Liver (tissue), 9 donors: Measurements from ENCODE around the gene OR6T1. TPM values are rescaled to one million over a fixed set of nuclear protein-coding genes. Genes with fewer than 3 reads are reported as not detected.

Experiments
- DNase-seq: peaks from one replicate; pipeline ENCODE4 v3.0.0-alpha.2; 2017; ENCODE audit warnings: low spot score
- H3K27ac ChIP-seq, 2 donors: one replicate each; pipeline ENCODE4 v1.7.0; 2013; ENCODE audit warnings: inconsistent platforms in 2 of 2, low read length in 2 of 2, control low read depth in 1 of 2, low read depth in 1 of 2, mild to moderate bottlenecking in 1 of 2
- H3K27me3 ChIP-seq, 4 donors: one replicate each; pipeline versions ENCODE4 v1.6.1 to v1.7.0; 2013; ENCODE audit warnings: low read length in 3 of 4, inconsistent platforms in 1 of 4, mild to moderate bottlenecking in 1 of 4, moderate library complexity in 1 of 4; ENCODE audit not compliant: control insufficient read depth in 4 of 4, insufficient read depth in 4 of 4
- H3K36me3 ChIP-seq, 4 donors: one replicate each; pipeline versions ENCODE4 v1.6.1 to v1.7.0; 2013; ENCODE audit warnings: low read length in 3 of 4, mild to moderate bottlenecking in 3 of 4, low read depth in 1 of 4, moderate library complexity in 1 of 4; ENCODE audit not compliant: control insufficient read depth in 4 of 4, insufficient read depth in 3 of 4
- H3K4me1 ChIP-seq, 4 donors: one replicate each; pipeline versions ENCODE4 v1.6.1 to v1.7.0; 2013; ENCODE audit warnings: low read length in 3 of 4, mild to moderate bottlenecking in 3 of 4, moderate library complexity in 1 of 4; ENCODE audit not compliant: control insufficient read depth in 4 of 4, insufficient read depth in 4 of 4
- H3K4me3 ChIP-seq, 3 donors: one replicate each; pipeline versions ENCODE4 v1.6.1 to v1.7.0; 2013; ENCODE audit warnings: low read length in 3 of 3, control low read depth in 1 of 3, low read depth in 1 of 3, mild to moderate bottlenecking in 1 of 3
- H3K9ac ChIP-seq, 2 donors: one replicate each; pipeline ENCODE4 v1.7.0; 2013; ENCODE audit warnings: low read length in 2 of 2, mild to moderate bottlenecking in 2 of 2, moderate library complexity in 2 of 2, control low read depth in 1 of 2, low read depth in 1 of 2
- H3K9me3 ChIP-seq, 4 donors: one replicate each; pipeline versions ENCODE4 v1.6.1 to v1.7.0; 2013; ENCODE audit warnings: low read length in 3 of 4; ENCODE audit not compliant: control insufficient read depth in 4 of 4
- ATF3 ChIP-seq: IDR thresholded peaks from 2 replicates; pipeline ENCODE4 v1.6.1; 2016; ENCODE audit warnings: antibody characterized with exemption
- CTCF ChIP-seq: fragments of 150-350 bp; IDR thresholded peaks from 2 replicates; pipeline ENCODE4 v1.5.1; 2017; ENCODE audit warnings: improper control_type of control experiment, low read depth, low read length; ENCODE audit not compliant: missing input control
- EGR1 ChIP-seq, 2 donors: IDR thresholded peaks; 2 replicates each; pipeline ENCODE4 v1.6.1; 2016 to 2018; ENCODE audit warnings: antibody characterized with exemption in 2 of 2, low read depth in 2 of 2
- FOXA2 ChIP-seq: IDR thresholded peaks from 2 replicates; pipeline ENCODE4 v1.6.1; 2016; ENCODE audit warnings: antibody characterized with exemption
- GABPA ChIP-seq, 2 donors: IDR thresholded peaks in 1 of 2; conservative IDR thresholded peaks in 1 of 2; 2 replicates each; pipeline ENCODE4 v1.6.1; 2016; ENCODE audit warnings: antibody characterized with exemption in 2 of 2, mild to moderate bottlenecking in 1 of 2, moderate library complexity in 1 of 2
- HNF4A ChIP-seq, 2 donors: conservative IDR thresholded peaks; 2 replicates each; pipeline ENCODE4 v1.6.1; 2016; ENCODE audit warnings: antibody characterized with exemption in 2 of 2, mild to moderate bottlenecking in 2 of 2
- HNF4G ChIP-seq: IDR thresholded peaks from 2 replicates; pipeline ENCODE4 v1.6.1; 2016; ENCODE audit warnings: antibody characterized with exemption
- JUND ChIP-seq, 2 donors: IDR thresholded peaks; 2 replicates each; pipeline ENCODE4 v1.6.1; 2016; ENCODE audit warnings: antibody characterized with exemption in 2 of 2
- MAX ChIP-seq: IDR thresholded peaks from 2 replicates; pipeline ENCODE4 v1.6.1; 2016; ENCODE audit warnings: antibody characterized with exemption
- NR2F2 ChIP-seq: IDR thresholded peaks from 2 replicates; pipeline ENCODE4 v1.6.1; 2016; ENCODE audit warnings: antibody characterized with exemption
- RXRA ChIP-seq, 2 donors: IDR thresholded peaks; 2 replicates each; pipeline ENCODE4 v1.6.1; 2017 to 2018; ENCODE audit warnings: antibody characterized with exemption in 2 of 2, mild to moderate bottlenecking in 1 of 2
- TAF1 ChIP-seq: conservative IDR thresholded peaks from 2 replicates; pipeline ENCODE4 v1.6.1; 2016; ENCODE audit warnings: antibody characterized with exemption, mild to moderate bottlenecking
- WGBS: extraction: QIAGEN DNeasy Blood & Tissue Kit; methylation state at CpG from one replicate; pipeline ENCODE4 v1.1.7; 2013; 5-methylcytosine and 5-hydroxymethylcytosine counted together
- polyA plus RNA-seq, 2 donors: library from polyadenylated mRNA; stranded (reverse) in 1 of 2; unstranded in 1 of 2; fragments of 200-250 nt in 1 of 2; fragments of >200 nt in 1 of 2; fragmentation: Nextera tagmentation in 1 of 2; extraction: Ambion mirVana in 1 of 2; gene quantifications; one replicate each; pipeline versions ENCODE4 v1.2.1 to v1.2.3, GENCODE V29; 2013 to 2015
- total RNA-seq, 2 donors: library from RNA; depleted of rRNA; stranded (reverse); fragments of >200 nt; gene quantifications; one replicate each; pipeline ENCODE4 v1.2.3, GENCODE V29; 2014
- TF ChIP-seq, protein P1 (sequence below): IDR thresholded peaks from 2 replicates; pipeline ENCODE4 v1.6.1; 2016; ENCODE audit warnings: antibody characterized with exemption, mild to moderate bottlenecking
- TF ChIP-seq, protein P2 (sequence below): IDR thresholded peaks from 2 replicates; pipeline ENCODE4 v1.6.1; 2016; ENCODE audit warnings: antibody characterized with exemption
- donor health status: healthy.
- donor health status: healthy.
- donor health status: healthy.
- donor health status: healthy.
- donor health status: healthy.

Gene OR6T1
- total and polyA plus RNA-seq, 4 donors = not detected

GRCh38 chr11:123956752-123957151 lies 13.1 kb upstream of the OR6T1 start:
- no peak overlapping the region for H3K9ac ChIP-seq
- H3K27ac ChIP-seq = no peak overlapping the region
- TF ChIP-seq RXRA (IDR thresholded peaks at IDR 0.05) (no peak), TAF1 (no peak), HNF4A (conservative IDR thresholded peaks at IDR 0.05) (no peak), EGR1 (IDR thresholded peaks at IDR 0.05; ENCODE audit: low read depth in 2 of 2) (no peak), FOXA2 (no peak), MAX (no peak), ATF3 (no peak), JUND (IDR thresholded peaks at IDR 0.05) (no peak), HNF4G (no peak)
- TF ChIP-seq, protein P1, sequence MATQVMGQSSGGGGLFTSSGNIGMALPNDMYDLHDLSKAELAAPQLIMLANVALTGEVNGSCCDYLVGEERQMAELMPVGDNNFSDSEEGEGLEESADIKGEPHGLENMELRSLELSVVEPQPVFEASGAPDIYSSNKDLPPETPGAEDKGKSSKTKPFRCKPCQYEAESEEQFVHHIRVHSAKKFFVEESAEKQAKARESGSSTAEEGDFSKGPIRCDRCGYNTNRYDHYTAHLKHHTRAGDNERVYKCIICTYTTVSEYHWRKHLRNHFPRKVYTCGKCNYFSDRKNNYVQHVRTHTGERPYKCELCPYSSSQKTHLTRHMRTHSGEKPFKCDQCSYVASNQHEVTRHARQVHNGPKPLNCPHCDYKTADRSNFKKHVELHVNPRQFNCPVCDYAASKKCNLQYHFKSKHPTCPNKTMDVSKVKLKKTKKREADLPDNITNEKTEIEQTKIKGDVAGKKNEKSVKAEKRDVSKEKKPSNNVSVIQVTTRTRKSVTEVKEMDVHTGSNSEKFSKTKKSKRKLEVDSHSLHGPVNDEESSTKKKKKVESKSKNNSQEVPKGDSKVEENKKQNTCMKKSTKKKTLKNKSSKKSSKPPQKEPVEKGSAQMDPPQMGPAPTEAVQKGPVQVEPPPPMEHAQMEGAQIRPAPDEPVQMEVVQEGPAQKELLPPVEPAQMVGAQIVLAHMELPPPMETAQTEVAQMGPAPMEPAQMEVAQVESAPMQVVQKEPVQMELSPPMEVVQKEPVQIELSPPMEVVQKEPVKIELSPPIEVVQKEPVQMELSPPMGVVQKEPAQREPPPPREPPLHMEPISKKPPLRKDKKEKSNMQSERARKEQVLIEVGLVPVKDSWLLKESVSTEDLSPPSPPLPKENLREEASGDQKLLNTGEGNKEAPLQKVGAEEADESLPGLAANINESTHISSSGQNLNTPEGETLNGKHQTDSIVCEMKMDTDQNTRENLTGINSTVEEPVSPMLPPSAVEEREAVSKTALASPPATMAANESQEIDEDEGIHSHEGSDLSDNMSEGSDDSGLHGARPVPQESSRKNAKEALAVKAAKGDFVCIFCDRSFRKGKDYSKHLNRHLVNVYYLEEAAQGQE = no peak
- TF ChIP-seq, protein P2, sequence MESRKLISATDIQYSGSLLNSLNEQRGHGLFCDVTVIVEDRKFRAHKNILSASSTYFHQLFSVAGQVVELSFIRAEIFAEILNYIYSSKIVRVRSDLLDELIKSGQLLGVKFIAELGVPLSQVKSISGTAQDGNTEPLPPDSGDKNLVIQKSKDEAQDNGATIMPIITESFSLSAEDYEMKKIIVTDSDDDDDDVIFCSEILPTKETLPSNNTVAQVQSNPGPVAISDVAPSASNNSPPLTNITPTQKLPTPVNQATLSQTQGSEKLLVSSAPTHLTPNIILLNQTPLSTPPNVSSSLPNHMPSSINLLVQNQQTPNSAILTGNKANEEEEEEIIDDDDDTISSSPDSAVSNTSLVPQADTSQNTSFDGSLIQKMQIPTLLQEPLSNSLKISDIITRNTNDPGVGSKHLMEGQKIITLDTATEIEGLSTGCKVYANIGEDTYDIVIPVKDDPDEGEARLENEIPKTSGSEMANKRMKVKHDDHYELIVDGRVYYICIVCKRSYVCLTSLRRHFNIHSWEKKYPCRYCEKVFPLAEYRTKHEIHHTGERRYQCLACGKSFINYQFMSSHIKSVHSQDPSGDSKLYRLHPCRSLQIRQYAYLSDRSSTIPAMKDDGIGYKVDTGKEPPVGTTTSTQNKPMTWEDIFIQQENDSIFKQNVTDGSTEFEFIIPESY = no peak
- no peak for DNase-seq
- H3K9me3 ChIP-seq = peaks cover 0 to 3% (median 0%) of the 10 kb centered on the region in 4 donors
- no peaks in the 10 kb centered on the region for H3K27me3 ChIP-seq
- no peaks in the 10 kb centered on the region for H3K36me3 ChIP-seq
- no peaks in the 10 kb centered on the region for H3K4me1 ChIP-seq
- no peak overlapping the region for H3K4me3 ChIP-seq

DNA sequence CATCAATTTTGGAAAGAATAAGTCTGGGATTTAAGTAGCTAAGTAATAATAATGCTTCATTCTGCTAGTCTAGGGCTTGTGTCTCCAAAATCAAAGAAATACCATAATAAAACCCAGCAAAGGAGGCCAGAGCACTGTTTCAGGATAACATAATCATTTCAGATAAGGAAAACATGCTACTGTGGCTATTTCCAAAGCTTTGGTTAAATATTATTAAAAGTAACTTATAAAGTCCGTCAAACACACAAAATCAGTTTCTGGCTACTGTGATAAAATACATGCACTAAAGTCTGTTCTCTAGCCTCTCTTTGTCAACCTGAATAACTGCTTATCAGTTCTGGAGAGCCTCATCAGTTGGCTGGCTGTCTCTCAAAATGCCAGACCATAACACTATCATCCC lies 1.5 kb upstream of the OR6T1 start:
- no peak for DNase-seq
- H3K9ac ChIP-seq = no peak overlapping the region
- H3K4me1 ChIP-seq = no peaks in the 10 kb centered on the region
- TF ChIP-seq FOXA2 (no peak), HNF4A (conservative IDR thresholded peaks at IDR 0.05) (no peak), GABPA (IDR thresholded peaks at IDR 0.05 in 1 of 2, conservative IDR thresholded peaks at IDR 0.05 in 1 of 2) (no peak), EGR1 (IDR thresholded peaks at IDR 0.05; ENCODE audit: low read depth in 2 of 2) (no peak), CTCF (no peak), ATF3 (no peak), MAX (no peak), NR2F2 (no peak), RXRA (IDR thresholded peaks at IDR 0.05) (no peak)
- TF ChIP-seq, protein P2 = no peak
- TF ChIP-seq, protein P1 = no peak
- H3K9me3 ChIP-seq = peaks cover 0 to 2% (median 0%) of the 10 kb centered on the region in 4 donors
- no peak overlapping the region for H3K4me3 ChIP-seq
- H3K36me3 ChIP-seq = no peaks in the 10 kb centered on the region
- no peaks in the 10 kb centered on the region for H3K27me3 ChIP-seq
- WGBS = 22% methylated on average over 1 of the region's 1 CpG
- no peak overlapping the region for H3K27ac ChIP-seq
